Fibroblast of lung (primary cell): Measurements from ENCODE around the gene CNNM4. TPM values are rescaled to one million over a fixed set of nuclear protein-coding genes. Genes with fewer than 3 reads are reported as not detected.

ENCODE experiments used
- DNase-seq, 2 donors: peaks; one replicate each; pipeline versions ENCODE4 v3.0.0 to v3.0.0-alpha.2; 2010; ENCODE audit warnings: low read depth in 2 of 2
- H2AFZ ChIP-seq: 2 replicates; pipeline ENCODE4 v1.5.1; 2012; ENCODE audit warnings: low read length, control low read depth, inconsistent platforms
- H3K27ac ChIP-seq: 2 replicates; pipeline ENCODE4 v1.5.1; 2011; ENCODE audit warnings: low read length, control low read depth; ENCODE audit not compliant: insufficient read depth
- H3K27me3 ChIP-seq: 2 replicates; pipeline ENCODE4 v1.5.1; 2011; ENCODE audit warnings: mild to moderate bottlenecking, low read length; ENCODE audit not compliant: control insufficient read depth, insufficient read depth
- H3K36me3 ChIP-seq: 2 replicates; pipeline ENCODE4 v1.5.1; 2011; ENCODE audit warnings: low read length; ENCODE audit not compliant: control insufficient read depth, insufficient read depth
- H3K4me1 ChIP-seq: 2 replicates; pipeline ENCODE4 v1.5.1; 2011; ENCODE audit warnings: low read length; ENCODE audit not compliant: control insufficient read depth, insufficient read depth; ENCODE audit errors: extremely low read depth
- H3K4me2 ChIP-seq: 2 replicates; pipeline ENCODE4 v1.5.1; 2011; ENCODE audit warnings: low read length, control low read depth; ENCODE audit not compliant: insufficient read depth; ENCODE audit errors: extremely low read depth
- H3K4me3 ChIP-seq, 4 experiments: fragments of 200-600 bp in 1 of 4; sonication (generic) in 1 of 4; replicated peaks in 1 of 4; 2 replicates each; pipeline ENCODE4 v1.5.1; 2011 to 2016; ENCODE audit warnings: low read length in 4 of 4, low read depth in 3 of 4, mild to moderate bottlenecking in 3 of 4, control low read depth in 2 of 4, inconsistent platforms in 1 of 4, mixed read lengths in 1 of 4; ENCODE audit not compliant: insufficient read depth in 1 of 4; ENCODE audit errors: control extremely low read depth in 1 of 4
- H3K79me2 ChIP-seq: 2 replicates; pipeline ENCODE4 v1.5.1; 2012; ENCODE audit warnings: mild to moderate bottlenecking, low read length, inconsistent platforms; ENCODE audit not compliant: control insufficient read depth, insufficient read depth
- H3K9ac ChIP-seq: 2 replicates; pipeline ENCODE4 v1.5.1; 2011; ENCODE audit warnings: mild to moderate bottlenecking, low read length, control low read depth; ENCODE audit not compliant: insufficient read depth
- H3K9me3 ChIP-seq: 2 replicates; pipeline ENCODE4 v1.5.1; 2012; ENCODE audit warnings: low read depth, low read length; ENCODE audit not compliant: control insufficient read depth, insufficient read depth
- H4K20me1 ChIP-seq: 2 replicates; pipeline ENCODE4 v1.5.1; 2011; ENCODE audit warnings: low read length; ENCODE audit not compliant: control insufficient read depth, insufficient read depth; ENCODE audit errors: extremely low read depth
- CTCF ChIP-seq, 2 donors: IDR thresholded peaks in 1 of 2; conservative IDR thresholded peaks in 1 of 2; 1 replicate in 1 of 2; 2 replicates in 1 of 2; pipeline ENCODE4 v1.5.1; 2011 to 2012; ENCODE audit warnings: low read length in 2 of 2, control low read depth in 1 of 2, inconsistent platforms in 1 of 2, low read depth in 1 of 2, mild to moderate bottlenecking in 1 of 2
- EZH2 ChIP-seq: IDR thresholded peaks from 2 replicates; pipeline ENCODE4 v1.5.1; 2012; ENCODE audit warnings: low read length, control low read depth, mild to moderate bottlenecking; ENCODE audit errors: missing control alignments
- polyA plus RNA-seq, 2 donors: library from polyadenylated mRNA; depleted of rRNA in 1 of 2; stranded (reverse) in 1 of 2; unstranded in 1 of 2; fragments of >200 nt; gene quantifications; 2 replicates each; pipeline ENCODE4 v1.2.1, GENCODE V29; 2011 to 2012; ENCODE audit warnings: missing spikeins in 1 of 2
- total RNA-seq: library from RNA; depleted of rRNA; stranded (reverse); fragments of >200 nt; gene quantifications from 2 replicates; pipeline ENCODE4 v1.2.1, GENCODE V29; 2014

CNNM4 gene
- total and polyA plus RNA-seq, 2 donors (not counting 1 experiment from before 2014, with no cell fraction given): 3.3 to 3.5 TPM

GRCh38 chr2:96839875-96840850 lies 79.5 kb downstream of the CNNM4 start:
- Histone ChIP-seq H3K27me3 (no peaks in the 10 kb centered on the region), H3K4me3 (no peak overlapping the region), H3K79me2 (no peaks in the 10 kb centered on the region), H3K36me3 (no peaks in the 10 kb centered on the region), H3K9me3 (no peaks in the 10 kb centered on the region), H3K4me1 (no peaks in the 10 kb centered on the region), H3K4me2 (no peak overlapping the region), H4K20me1 (no peaks in the 10 kb centered on the region), H2AFZ (no peak overlapping the region), H3K27ac (no peak overlapping the region), H3K9ac (no peak overlapping the region)
- TF ChIP-seq CTCF (conservative IDR thresholded peaks at IDR 0.05 in 1 of 2, IDR thresholded peaks at IDR 0.05 in 1 of 2; ENCODE audit: low read depth in 1 of 2, low read length in 2 of 2) (no peak), EZH2 (no peak)
- DNase-seq: no peak

- Histone ChIP-seq H3K4me2 (no peak overlapping the region), H3K4me1 (no peaks in the 10 kb centered on the region), H3K27me3 (no peaks in the 10 kb centered on the region), H3K79me2 (no peaks in the 10 kb centered on the region), H2AFZ (no peak overlapping the region), H3K9me3 (no peaks in the 10 kb centered on the region), H4K20me1 (no peaks in the 10 kb centered on the region), H3K36me3 (no peaks in the 10 kb centered on the region), H3K27ac (no peak overlapping the region), H3K9ac (no peak overlapping the region), H3K4me3 (no peak overlapping the region)
- no peak for DNase-seq
- TF ChIP-seq CTCF (conservative IDR thresholded peaks at IDR 0.05 in 1 of 2, IDR thresholded peaks at IDR 0.05 in 1 of 2; ENCODE audit: low read depth in 1 of 2, low read length in 2 of 2) (no peak), EZH2 (no peak)
Observed at GRCh38 chr2:96841701-96842495, 81.2 kb downstream of the CNNM4 start.

GRCh38 chr2:96842600-96842999 lies 81.9 kb downstream of the CNNM4 start:
- H3K36me3 ChIP-seq: no peaks in the 10 kb centered on the region
- H3K9me3 ChIP-seq: no peaks in the 10 kb centered on the region
- no peaks in the 10 kb centered on the region for H3K27me3 ChIP-seq
- no peak overlapping the region for H3K4me3 ChIP-seq
- no peaks in the 10 kb centered on the region for H4K20me1 ChIP-seq
- TF ChIP-seq EZH2 (no peak), CTCF (conservative IDR thresholded peaks at IDR 0.05 in 1 of 2, IDR thresholded peaks at IDR 0.05 in 1 of 2; ENCODE audit: low read depth in 1 of 2, low read length in 2 of 2) (no peak)
- H2AFZ ChIP-seq: no peak overlapping the region
- DNase-seq: no peak
- H3K79me2 ChIP-seq: no peaks in the 10 kb centered on the region
- no peak overlapping the region for H3K4me2 ChIP-seq
- no peak overlapping the region for H3K9ac ChIP-seq
- H3K4me1 ChIP-seq: no peaks in the 10 kb centered on the region
- no peak overlapping the region for H3K27ac ChIP-seq
